Measurements from ENCODE around the gene TBC1D16. TPM values are rescaled to one million over a fixed set of nuclear protein-coding genes. Genes with fewer than 3 reads are reported as not detected.

TBC1D16 gene
- total RNA-seq, 1 experiment from 2014 or later = 96.1 TPM

DNA sequence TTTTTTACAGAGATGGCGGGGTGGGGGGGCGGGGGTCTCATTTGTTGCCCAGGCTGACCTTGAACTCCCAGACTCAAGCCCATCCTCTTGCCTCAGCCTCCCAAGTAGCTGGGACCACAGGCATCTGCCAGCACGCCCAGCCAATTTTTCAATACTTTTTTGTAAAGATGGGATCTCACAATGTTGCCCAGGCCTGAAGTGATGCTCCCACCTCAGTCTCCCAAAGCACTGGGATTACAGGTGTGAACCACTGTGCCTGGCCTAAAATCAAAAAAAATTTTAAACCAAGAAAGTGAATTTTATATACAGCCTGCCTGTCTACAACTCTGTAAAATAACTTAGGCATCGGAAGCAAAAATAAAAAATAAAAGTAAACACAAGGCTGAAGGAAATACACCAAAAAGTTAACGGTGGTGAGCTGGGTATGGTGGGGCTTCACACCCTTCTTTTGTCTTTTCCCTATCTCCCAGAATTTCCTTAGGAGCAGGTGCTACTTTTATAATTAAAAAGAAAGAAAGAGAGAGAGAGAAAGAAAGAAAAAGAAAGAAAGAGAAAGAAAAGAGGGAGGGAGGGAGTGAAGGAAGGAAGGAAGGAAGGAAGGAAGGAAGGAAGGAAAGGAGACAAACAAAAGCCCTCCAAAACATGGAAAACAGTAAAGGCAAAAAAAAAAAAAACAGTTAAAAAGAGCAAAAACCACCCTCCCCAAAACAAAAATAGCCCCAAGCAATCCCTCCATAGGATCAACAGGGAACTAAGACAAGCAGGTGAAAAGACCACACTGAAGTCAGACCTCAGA lies 51.4 kb downstream of the TBC1D16 start:
- DNase-seq (ENCODE audit: low spot score) (no peak), ATAC-seq (no peak)
- Mint-ChIP-seq H3K36me3 (no peaks in the 10 kb centered on the region), H3K27me3 (ENCODE audit: low read depth) (no peaks in the 10 kb centered on the region), H3K4me3 (no peak overlapping the region), H3K27ac (no peak overlapping the region), H3K4me1 (peaks cover 29% of the 10 kb centered on the region), H3K9me3 (no peaks in the 10 kb centered on the region)
- ChIA-PET CTCF (interaction anchor here (0.7 to 3.4 kb wide), 10 partner anchors 10 to 148 kb away, joined by 3 to 28 read pairs (median 4); no protein-coding TSS in a partner anchor), POLR2A (interaction anchor here (1.3 kb wide), 1 partner anchor 10 kb away, joined by 4 read pairs; no protein-coding TSS in a partner anchor)
- no peak for TF ChIP-seq CREB1 (CRISPR knock-in tag; IDR thresholded peaks at IDR 0.05)
- TF ChIP-seq ZNF121 (CRISPR knock-in tag; IDR thresholded peaks at IDR 0.05) = peak; percentile 50; the same call in 1 of the 2 replicates

DNA sequence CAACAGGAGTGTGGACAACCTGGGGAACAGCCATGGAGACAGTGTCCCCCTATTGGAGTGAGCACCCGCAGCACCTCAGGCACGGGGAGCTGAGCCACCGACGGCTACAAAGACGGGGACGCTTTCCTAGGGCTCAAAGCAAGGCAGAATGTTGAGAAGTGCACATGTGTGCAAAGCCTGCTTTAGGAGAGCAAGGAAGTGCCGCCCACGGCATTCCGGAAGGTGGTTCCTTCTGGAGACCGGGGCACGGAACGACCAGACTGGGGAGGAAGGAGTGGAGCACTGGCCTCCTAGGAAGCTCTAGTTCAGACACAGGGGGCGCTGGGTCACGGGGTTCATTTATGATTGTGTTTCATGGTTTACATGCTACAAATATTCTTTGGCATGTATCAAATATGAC lies 52.2 kb downstream of the TBC1D16 start:
- CTCF ChIA-PET = interaction anchor here (0.6 to 3.4 kb wide), 10 partner anchors 9 to 147 kb away, joined by 3 to 28 read pairs (median 4); no protein-coding TSS in a partner anchor
- H3K4me1 Mint-ChIP-seq = peaks cover 21% of the 10 kb centered on the region

DNA sequence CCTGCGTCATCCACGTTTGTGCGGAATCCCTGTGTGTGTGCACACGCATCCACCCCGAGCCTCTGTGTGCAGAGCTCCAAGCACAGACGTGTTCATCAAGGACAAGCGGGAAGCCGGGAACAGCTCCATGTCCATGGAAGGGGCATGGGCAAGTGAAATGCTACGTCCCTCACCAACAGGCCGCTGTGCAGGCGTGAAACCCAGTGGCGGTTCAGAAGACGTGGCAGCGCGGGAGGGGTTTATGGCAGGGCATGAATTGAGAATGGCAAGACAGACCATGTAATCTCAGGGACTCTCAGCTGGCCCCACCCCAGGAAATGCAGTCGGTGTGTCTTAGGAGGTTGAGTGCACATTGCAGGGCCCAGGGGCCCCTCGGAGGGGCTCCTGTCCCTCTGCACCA lies 52.7 kb downstream of the TBC1D16 start:
- DNase-seq (ENCODE audit: low spot score) (peak; percentile 8), ATAC-seq (no peak)
- CTCF ChIA-PET = interaction anchor here (0.5 to 3.4 kb wide), 10 partner anchors 8 to 591 kb away, joined by 3 to 28 read pairs (median 4); no protein-coding TSS in a partner anchor
- Mint-ChIP-seq H3K36me3 (no peaks in the 10 kb centered on the region), H3K27ac (no peak overlapping the region), H3K4me1 (peaks cover 16% of the 10 kb centered on the region), H3K4me3 (no peak overlapping the region), H3K9me3 (no peaks in the 10 kb centered on the region), H3K27me3 (ENCODE audit: low read depth) (no peaks in the 10 kb centered on the region)
- POLR2A ChIA-PET = no interaction called here
- TF ChIP-seq, protein P1, sequence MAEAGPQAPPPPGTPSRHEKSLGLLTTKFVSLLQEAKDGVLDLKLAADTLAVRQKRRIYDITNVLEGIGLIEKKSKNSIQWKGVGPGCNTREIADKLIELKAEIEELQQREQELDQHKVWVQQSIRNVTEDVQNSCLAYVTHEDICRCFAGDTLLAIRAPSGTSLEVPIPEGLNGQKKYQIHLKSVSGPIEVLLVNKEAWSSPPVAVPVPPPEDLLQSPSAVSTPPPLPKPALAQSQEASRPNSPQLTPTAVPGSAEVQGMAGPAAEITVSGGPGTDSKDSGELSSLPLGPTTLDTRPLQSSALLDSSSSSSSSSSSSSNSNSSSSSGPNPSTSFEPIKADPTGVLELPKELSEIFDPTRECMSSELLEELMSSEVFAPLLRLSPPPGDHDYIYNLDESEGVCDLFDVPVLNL (CRISPR knock-in tag; IDR thresholded peaks at IDR 0.05; ENCODE audit: borderline replicate concordance, low read depth) = no peak
- TF ChIP-seq HMGA2 (CRISPR knock-in tag; IDR thresholded peaks at IDR 0.05) (no peak), SMAD4 (CRISPR knock-in tag; IDR thresholded peaks at IDR 0.05) (no peak), ZNF671 (CRISPR knock-in tag; IDR thresholded peaks at IDR 0.05) (no peak), TP53 (CRISPR knock-in tag; IDR thresholded peaks at IDR 0.05) (no peak), ZNF232 (CRISPR knock-in tag; IDR thresholded peaks at IDR 0.05) (no peak), KAT7 (CRISPR knock-in tag; IDR thresholded peaks at IDR 0.05; ENCODE audit: borderline replicate concordance) (no peak)
- TF ChIP-seq, protein P2, sequence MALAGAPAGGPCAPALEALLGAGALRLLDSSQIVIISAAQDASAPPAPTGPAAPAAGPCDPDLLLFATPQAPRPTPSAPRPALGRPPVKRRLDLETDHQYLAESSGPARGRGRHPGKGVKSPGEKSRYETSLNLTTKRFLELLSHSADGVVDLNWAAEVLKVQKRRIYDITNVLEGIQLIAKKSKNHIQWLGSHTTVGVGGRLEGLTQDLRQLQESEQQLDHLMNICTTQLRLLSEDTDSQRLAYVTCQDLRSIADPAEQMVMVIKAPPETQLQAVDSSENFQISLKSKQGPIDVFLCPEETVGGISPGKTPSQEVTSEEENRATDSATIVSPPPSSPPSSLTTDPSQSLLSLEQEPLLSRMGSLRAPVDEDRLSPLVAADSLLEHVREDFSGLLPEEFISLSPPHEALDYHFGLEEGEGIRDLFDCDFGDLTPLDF (CRISPR knock-in tag; IDR thresholded peaks at IDR 0.05) = no peak
- TF ChIP-seq, protein P3, sequence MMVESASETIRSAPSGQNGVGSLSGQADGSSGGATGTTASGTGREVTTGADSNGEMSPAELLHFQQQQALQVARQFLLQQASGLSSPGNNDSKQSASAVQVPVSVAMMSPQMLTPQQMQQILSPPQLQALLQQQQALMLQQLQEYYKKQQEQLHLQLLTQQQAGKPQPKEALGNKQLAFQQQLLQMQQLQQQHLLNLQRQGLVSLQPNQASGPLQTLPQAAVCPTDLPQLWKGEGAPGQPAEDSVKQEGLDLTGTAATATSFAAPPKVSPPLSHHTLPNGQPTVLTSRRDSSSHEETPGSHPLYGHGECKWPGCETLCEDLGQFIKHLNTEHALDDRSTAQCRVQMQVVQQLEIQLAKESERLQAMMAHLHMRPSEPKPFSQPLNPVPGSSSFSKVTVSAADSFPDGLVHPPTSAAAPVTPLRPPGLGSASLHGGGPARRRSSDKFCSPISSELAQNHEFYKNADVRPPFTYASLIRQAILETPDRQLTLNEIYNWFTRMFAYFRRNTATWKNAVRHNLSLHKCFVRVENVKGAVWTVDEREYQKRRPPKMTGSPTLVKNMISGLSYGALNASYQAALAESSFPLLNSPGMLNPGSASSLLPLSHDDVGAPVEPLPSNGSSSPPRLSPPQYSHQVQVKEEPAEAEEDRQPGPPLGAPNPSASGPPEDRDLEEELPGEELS (CRISPR knock-in tag; IDR thresholded peaks at IDR 0.05) = no peak

More for the DNA sequence above, 52.2 kb downstream of the TBC1D16 start:
- no peak for ATAC-seq
- no peaks in the 10 kb centered on the region for H3K36me3 Mint-ChIP-seq
- peak; percentile 8 for DNase-seq (ENCODE audit: low spot score)
- POLR2A ChIA-PET = no interaction called here
- H3K27me3 Mint-ChIP-seq (ENCODE audit: low read depth) = no peaks in the 10 kb centered on the region
- H3K27ac Mint-ChIP-seq = peak overlapping the region; percentile 22; the same call in 1 of the 2 replicates
- no peak overlapping the region for H3K4me3 Mint-ChIP-seq
- TF ChIP-seq RORB (CRISPR knock-in tag; IDR thresholded peaks at IDR 0.05) (no peak), NR3C1 (CRISPR knock-in tag; conservative IDR thresholded peaks at IDR 0.05; ENCODE audit: low read depth) (no peak), GABPB1 (CRISPR knock-in tag; IDR thresholded peaks at IDR 0.05) (no peak), ZNF219 (CRISPR knock-in tag; IDR thresholded peaks at IDR 0.05; ENCODE audit: borderline replicate concordance) (no peak), GRHL2 (CRISPR knock-in tag; IDR thresholded peaks at IDR 0.05; ENCODE audit: insufficient replicate concordance, severe bottlenecking) (no peak), RELA (CRISPR knock-in tag; IDR thresholded peaks at IDR 0.05; ENCODE audit: borderline replicate concordance) (no peak), ATF1 (CRISPR knock-in tag; IDR thresholded peaks at IDR 0.05) (no peak), FOXJ3 (CRISPR knock-in tag; IDR thresholded peaks at IDR 0.05; ENCODE audit: borderline replicate concordance) (no peak), TCF7 (CRISPR knock-in tag; IDR thresholded peaks at IDR 0.05; ENCODE audit: low read depth) (no peak), ZNF416 (CRISPR knock-in tag; IDR thresholded peaks at IDR 0.05) (no peak), MYBL2 (CRISPR knock-in tag; IDR thresholded peaks at IDR 0.05) (no peak)
- TF ChIP-seq, protein P4, sequence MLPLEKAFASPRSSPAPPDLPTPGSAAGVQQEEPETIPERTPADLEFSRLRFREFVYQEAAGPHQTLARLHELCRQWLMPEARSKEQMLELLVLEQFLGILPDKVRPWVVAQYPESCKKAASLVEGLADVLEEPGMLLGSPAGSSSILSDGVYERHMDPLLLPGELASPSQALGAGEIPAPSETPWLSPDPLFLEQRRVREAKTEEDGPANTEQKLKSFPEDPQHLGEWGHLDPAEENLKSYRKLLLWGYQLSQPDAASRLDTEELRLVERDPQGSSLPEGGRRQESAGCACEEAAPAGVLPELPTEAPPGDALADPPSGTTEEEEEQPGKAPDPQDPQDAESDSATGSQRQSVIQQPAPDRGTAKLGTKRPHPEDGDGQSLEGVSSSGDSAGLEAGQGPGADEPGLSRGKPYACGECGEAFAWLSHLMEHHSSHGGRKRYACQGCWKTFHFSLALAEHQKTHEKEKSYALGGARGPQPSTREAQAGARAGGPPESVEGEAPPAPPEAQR (CRISPR knock-in tag; IDR thresholded peaks at IDR 0.05) = no peak
- TF ChIP-seq, protein P2 (CRISPR knock-in tag; IDR thresholded peaks at IDR 0.05) = no peak
- TF ChIP-seq, protein P5, sequence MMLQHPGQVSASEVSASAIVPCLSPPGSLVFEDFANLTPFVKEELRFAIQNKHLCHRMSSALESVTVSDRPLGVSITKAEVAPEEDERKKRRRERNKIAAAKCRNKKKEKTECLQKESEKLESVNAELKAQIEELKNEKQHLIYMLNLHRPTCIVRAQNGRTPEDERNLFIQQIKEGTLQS (CRISPR knock-in tag; conservative IDR thresholded peaks at IDR 0.05) = no peak
- TF ChIP-seq, protein P6, sequence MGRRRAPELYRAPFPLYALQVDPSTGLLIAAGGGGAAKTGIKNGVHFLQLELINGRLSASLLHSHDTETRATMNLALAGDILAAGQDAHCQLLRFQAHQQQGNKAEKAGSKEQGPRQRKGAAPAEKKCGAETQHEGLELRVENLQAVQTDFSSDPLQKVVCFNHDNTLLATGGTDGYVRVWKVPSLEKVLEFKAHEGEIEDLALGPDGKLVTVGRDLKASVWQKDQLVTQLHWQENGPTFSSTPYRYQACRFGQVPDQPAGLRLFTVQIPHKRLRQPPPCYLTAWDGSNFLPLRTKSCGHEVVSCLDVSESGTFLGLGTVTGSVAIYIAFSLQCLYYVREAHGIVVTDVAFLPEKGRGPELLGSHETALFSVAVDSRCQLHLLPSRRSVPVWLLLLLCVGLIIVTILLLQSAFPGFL (CRISPR knock-in tag; IDR thresholded peaks at IDR 0.05; ENCODE audit: borderline replicate concordance) = no peak
- no peaks in the 10 kb centered on the region for H3K9me3 Mint-ChIP-seq
